Tibial nerve (tissue), 4 donors: ENCODE measurements around the gene KPNA1. TPM values are rescaled to one million over a fixed set of nuclear protein-coding genes. Genes with fewer than 3 reads are reported as not detected.
A peak's percentile ranks its signal among the peaks of the same experiment; 100 is the strongest.
"Not testable (repeated sequence)": the region's sequence is repeated elsewhere in the genome, so short reads cannot be mapped to it uniquely, and the experiment has no call there.

Source experiments
- DNase-seq, 2 donors: peaks; one replicate each; pipeline ENCODE4 v3.0.0-alpha.2; 2019; ENCODE audit warnings: low spot score in 2 of 2
- H3K27ac ChIP-seq, 4 donors: fragments of 200-600 bp; sonication (generic) in 3 of 4; one replicate each; pipeline ENCODE4 v1.5.1; 2017 to 2019; ENCODE audit warnings: mild to moderate bottlenecking in 1 of 4
- H3K27me3 ChIP-seq, 2 donors: fragments of 200-600 bp; sonication (generic) in 1 of 2; one replicate each; pipeline versions ENCODE4 v1.5.1 to v1.6.0; 2017 to 2019
- H3K36me3 ChIP-seq, 3 donors: fragments of 200-600 bp; sonication (generic); one replicate each; pipeline ENCODE4 v1.5.1; 2018 to 2019
- H3K4me1 ChIP-seq, 4 donors: fragments of 200-600 bp; sonication (generic) in 3 of 4; one replicate each; pipeline ENCODE4 v1.5.1; 2017 to 2019
- H3K4me3 ChIP-seq, 4 donors: fragments of 200-600 bp; sonication (generic) in 3 of 4; one replicate each; pipeline ENCODE4 v1.5.1; 2017 to 2019; ENCODE audit warnings: mild to moderate bottlenecking in 1 of 4, moderate library complexity in 1 of 4
- H3K9me3 ChIP-seq, 4 donors: fragments of 200-600 bp; sonication (generic) in 3 of 4; one replicate each; pipeline ENCODE4 v1.5.1; 2017 to 2019
- EP300 ChIP-seq, 2 donors: sonication (generic); formaldehyde crosslinking; IDR thresholded peaks; one replicate each; pipeline ENCODE4 v1.6.1; 2017; ENCODE audit warnings: antibody characterized with exemption in 2 of 2, mild to moderate bottlenecking in 1 of 2
- POLR2A ChIP-seq, 2 donors: fragments of 450-650 bp; IDR thresholded peaks; one replicate each; pipeline ENCODE4 v1.6.1; 2017; ENCODE audit warnings: antibody characterized with exemption in 2 of 2, mild to moderate bottlenecking in 2 of 2, moderate library complexity in 2 of 2
- WGBS, 2 donors: methylation state at CpG; one replicate each; pipeline ENCODE4 v1.1.5; 2018; 5-methylcytosine and 5-hydroxymethylcytosine counted together
- total RNA-seq, 4 donors: library from RNA; depleted of rRNA; stranded (reverse); fragments of >200 nt; gene quantifications; one replicate each; pipeline ENCODE4 v1.1.0, GENCODE V29; 2016
- TF ChIP-seq, protein P1 (sequence below), 5 experiments: fragments of 200-600 bp in 3 of 5; fragments of 450-650 bp in 2 of 5; sonication (generic) in 3 of 5; IDR thresholded peaks; one replicate each; pipeline ENCODE4 v1.5.1; 2016 to 2019; ENCODE audit warnings: antibody characterized with exemption in 5 of 5, mild to moderate bottlenecking in 3 of 5, moderate library complexity in 2 of 5

Gene KPNA1
- total RNA-seq, 4 donors from 2014 or later: 36.8 to 46.5 (median 41.8) TPM

DNA sequence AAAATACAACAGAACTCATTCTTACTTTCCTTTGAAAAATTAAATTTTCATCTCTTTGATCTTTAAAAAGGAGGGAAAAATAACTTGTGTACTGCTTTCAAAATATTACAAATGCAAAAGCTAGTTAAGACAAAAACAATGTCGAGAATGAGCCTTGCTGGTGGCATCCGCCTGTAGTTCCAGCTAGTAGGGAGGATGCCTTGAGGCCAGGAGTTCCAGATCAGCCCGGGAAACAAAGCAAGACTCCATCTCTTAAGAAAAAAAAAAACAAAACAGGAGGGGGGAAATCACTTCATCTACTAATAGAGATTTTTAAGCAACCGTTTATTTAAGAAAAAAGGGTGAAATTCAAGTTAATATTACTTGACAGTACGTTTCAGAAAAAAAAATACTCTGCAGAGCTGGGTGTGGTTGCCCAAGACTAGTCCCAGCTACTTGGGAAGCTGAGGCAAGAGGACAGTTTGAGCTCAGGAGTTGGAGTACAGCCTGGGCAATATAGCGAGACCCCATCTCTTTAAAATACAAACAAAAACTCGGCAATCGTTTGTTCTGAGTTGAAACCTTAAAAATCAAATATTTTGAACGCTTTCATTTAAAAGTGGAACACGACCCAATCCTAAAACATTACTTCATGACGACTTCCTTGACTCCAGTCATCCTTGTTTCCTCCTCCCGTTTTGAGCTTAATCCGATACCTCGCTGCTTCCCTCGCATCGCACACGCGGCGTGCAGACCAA lies 1.2 kb downstream of the KPNA1 start:
- peaks cover 0 to 31% (median 19%) of the 10 kb centered on the region in 4 donors for H3K4me1 ChIP-seq
- no peaks in the 10 kb centered on the region for H3K27me3 ChIP-seq
- 9 to 10% methylated on average over 19 of the region's 19 CpGs for WGBS, 2 donors
- DNase-seq: no peak
- peak overlapping the region; percentile 53 to 95 (median 82) for H3K4me3 ChIP-seq
- H3K9me3 ChIP-seq: peaks cover 0 to 6% (median 0%) of the 10 kb centered on the region in 4 donors
- no peaks in the 10 kb centered on the region for H3K36me3 ChIP-seq
- peak overlapping the region; percentile 67 to 98 (median 93) for H3K27ac ChIP-seq
- TF ChIP-seq EP300 (IDR thresholded peaks at IDR 0.05) (no peak), POLR2A (IDR thresholded peaks at IDR 0.05) (no peak)
- TF ChIP-seq, protein P1, sequence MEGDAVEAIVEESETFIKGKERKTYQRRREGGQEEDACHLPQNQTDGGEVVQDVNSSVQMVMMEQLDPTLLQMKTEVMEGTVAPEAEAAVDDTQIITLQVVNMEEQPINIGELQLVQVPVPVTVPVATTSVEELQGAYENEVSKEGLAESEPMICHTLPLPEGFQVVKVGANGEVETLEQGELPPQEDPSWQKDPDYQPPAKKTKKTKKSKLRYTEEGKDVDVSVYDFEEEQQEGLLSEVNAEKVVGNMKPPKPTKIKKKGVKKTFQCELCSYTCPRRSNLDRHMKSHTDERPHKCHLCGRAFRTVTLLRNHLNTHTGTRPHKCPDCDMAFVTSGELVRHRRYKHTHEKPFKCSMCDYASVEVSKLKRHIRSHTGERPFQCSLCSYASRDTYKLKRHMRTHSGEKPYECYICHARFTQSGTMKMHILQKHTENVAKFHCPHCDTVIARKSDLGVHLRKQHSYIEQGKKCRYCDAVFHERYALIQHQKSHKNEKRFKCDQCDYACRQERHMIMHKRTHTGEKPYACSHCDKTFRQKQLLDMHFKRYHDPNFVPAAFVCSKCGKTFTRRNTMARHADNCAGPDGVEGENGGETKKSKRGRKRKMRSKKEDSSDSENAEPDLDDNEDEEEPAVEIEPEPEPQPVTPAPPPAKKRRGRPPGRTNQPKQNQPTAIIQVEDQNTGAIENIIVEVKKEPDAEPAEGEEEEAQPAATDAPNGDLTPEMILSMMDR (IDR thresholded peaks at IDR 0.05): no peak

DNA sequence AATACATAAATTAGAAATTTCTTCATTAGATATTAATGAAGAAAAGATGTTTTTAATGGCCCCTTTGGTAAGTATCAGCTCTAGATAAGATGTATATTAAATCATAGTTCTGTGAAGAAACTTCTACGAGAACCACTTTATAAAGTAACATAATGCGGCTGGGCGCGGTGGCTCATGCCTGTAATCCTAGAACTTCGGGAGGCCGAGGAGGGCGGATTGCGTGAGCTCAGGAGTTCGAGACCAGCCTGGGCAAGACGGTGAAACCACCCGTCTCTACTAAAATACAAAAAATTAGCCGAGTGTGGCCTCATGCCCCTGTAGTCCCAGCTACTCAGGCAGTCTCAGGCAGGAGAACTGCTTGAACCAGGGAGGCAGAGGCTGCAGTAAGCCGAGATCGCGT lies 2.5 kb downstream of the KPNA1 start:
- peaks cover 0 to 31% (median 19%) of the 10 kb centered on the region in 4 donors for H3K4me1 ChIP-seq
- TF ChIP-seq POLR2A (IDR thresholded peaks at IDR 0.05) (no peak), EP300 (IDR thresholded peaks at IDR 0.05) (no peak)
- TF ChIP-seq, protein P1 (IDR thresholded peaks at IDR 0.05): no peak
- H3K27ac ChIP-seq: no peak overlapping the region
- 84 to 87% methylated on average over 15 of the region's 15 CpGs for WGBS, 2 donors
- H3K4me3 ChIP-seq: no peak overlapping the region
- H3K36me3 ChIP-seq: no peaks in the 10 kb centered on the region
- no peak for DNase-seq
- peaks cover 0 to 6% (median 0%) of the 10 kb centered on the region in 4 donors for H3K9me3 ChIP-seq
- no peaks in the 10 kb centered on the region for H3K27me3 ChIP-seq

DNA sequence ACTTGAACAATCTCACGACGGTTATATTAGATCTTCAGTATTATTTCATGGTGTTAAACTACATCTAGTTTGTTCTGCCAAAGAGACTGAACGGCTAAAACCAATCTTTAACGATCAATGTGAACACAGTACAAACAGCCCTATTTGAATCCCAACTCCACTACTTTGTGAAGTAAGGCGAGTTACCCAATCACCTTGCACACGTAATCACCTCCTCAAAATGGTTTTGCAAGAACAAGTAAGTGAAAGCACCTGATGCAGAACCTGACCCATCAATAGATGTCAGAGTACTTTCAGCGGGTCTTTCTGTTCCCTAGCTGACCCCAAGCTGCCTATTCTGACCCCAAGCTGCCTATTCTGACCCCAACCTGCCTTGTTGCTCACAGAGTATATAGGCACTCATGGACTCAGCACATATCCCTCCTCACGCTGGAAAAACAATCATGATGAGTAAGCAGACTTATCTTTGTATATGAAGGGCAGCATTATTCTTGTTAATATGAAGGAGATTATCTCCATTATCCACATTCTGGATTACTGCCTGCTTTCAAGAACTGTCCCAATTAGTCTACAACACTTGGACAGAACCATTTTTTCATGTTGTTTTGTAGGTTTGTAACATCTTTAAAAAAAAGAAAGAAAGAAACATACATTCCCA lies 3.7 kb downstream of the KPNA1 start:
- TF ChIP-seq, protein P1 (IDR thresholded peaks at IDR 0.05): no peak
- TF ChIP-seq EP300 (IDR thresholded peaks at IDR 0.05): no peak
- no peak overlapping the region for H3K27ac ChIP-seq
- 82 to 85% methylated on average over 8 of the region's 8 CpGs for WGBS, 2 donors

DNA sequence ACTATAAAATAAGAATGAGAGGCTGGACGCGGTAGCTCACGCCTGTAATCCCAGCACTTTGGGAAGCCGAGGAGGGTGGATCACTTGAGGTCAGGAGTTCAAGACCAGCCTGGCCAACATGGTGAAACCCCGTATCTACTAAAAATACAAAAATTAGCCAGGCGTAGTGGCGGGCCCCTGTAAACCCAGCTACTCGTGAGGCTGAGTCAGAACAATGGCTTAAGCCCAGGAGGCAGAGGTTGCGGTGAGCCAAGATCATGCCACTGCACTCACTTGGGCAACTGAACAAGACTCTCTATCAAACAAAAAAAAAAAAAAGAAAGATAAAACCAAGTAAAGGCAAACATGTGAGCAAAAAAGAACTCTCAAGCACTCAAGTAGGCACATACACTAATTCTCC lies 5.8 kb downstream of the KPNA1 start:
- not testable (repeated sequence) for H3K27me3 ChIP-seq, H3K27ac ChIP-seq
- WGBS, 2 donors: 89 to 94% methylated on average over 9 of the region's 9 CpGs

More for the DNA sequence above, 3.7 kb downstream of the KPNA1 start:
- Histone ChIP-seq H3K36me3 (no peaks in the 10 kb centered on the region), H3K27me3 (no peaks in the 10 kb centered on the region), H3K4me3 (no peak overlapping the region), H3K4me1 (peaks cover 0 to 33% (median 19%) of the 10 kb centered on the region in 4 donors), H3K9me3 (peaks cover 0 to 6% (median 0%) of the 10 kb centered on the region in 4 donors)
- no peak for DNase-seq

DNA sequence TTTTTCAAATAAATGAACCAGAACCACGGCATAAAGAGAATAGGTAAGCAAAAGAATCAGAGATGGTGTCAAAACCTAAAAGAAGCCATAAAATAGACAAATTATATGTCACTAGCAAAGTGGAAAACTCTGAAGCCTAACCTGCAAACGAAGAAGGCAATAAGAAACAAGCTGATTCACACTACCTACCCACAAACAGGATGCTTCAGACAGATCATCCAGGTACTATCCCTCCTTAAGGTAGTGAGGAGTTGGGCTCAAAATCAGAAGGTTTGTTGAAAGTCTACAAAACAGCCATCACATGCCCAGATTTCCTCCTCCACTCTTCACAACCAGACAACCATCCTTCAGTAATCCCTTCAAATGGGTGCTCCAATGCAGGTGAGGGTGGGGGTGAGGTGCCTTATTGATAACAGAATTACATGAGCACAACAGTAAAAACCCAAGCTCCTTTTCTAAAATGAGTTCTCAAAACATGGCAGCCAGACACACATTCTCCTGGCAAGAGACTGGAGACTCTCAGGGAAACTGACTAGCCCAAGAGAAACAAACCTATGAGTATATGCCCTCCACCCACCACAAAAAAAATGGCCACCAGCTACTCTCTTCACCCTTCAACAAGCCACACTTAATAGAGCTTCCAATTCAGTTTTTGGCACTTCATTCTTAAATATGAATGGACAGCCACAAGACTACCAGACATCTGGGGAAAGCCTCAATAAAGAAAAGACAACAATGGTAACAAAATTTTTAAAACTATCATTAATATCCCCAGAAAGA lies 6.4 kb downstream of the KPNA1 start:
- peaks cover 0 to 47% (median 15%) of the 10 kb centered on the region in 4 donors for H3K4me1 ChIP-seq
- no peaks in the 10 kb centered on the region for H3K27me3 ChIP-seq
- DNase-seq: no peak
- no peak overlapping the region for H3K4me3 ChIP-seq
- no peak overlapping the region for H3K27ac ChIP-seq
- TF ChIP-seq EP300 (IDR thresholded peaks at IDR 0.05) (no peak), POLR2A (IDR thresholded peaks at IDR 0.05) (no peak)
- TF ChIP-seq, protein P1 (IDR thresholded peaks at IDR 0.05): no peak
- WGBS, 2 donors: 75 to 89% methylated on average over 2 of the region's 2 CpGs
- H3K9me3 ChIP-seq: peaks cover 0 to 6% (median 0%) of the 10 kb centered on the region in 4 donors
- no peaks in the 10 kb centered on the region for H3K36me3 ChIP-seq

More for the DNA sequence above, 5.8 kb downstream of the KPNA1 start:
- H3K4me1 ChIP-seq: peaks cover 0 to 47% (median 19%) of the 10 kb centered on the region in 4 donors
- DNase-seq, H3K4me3 ChIP-seq, H3K9me3 ChIP-seq, H3K36me3 ChIP-seq: not testable (repeated sequence)
